Measurements from ENCODE around the gene IYD.

DNA sequence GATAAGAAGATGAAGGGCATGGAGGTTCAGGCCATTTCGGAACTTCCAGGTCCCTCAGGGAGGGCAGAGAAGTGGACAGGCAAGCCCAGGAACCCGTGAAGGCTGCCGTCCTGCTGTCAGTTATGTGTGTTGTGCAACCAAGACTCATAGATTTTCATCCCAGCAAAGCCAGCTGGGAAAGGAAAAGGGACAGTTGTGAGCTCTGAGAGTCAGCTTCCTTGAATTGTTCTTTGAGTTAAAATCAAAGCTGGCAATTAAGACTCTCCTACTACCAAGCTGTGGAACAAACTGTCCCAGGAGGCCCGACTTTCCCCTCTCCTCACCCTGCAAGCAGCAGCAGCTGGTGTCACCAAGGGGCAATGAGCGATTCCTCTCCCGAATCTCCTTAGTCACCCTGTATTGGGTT, 46.3 kb upstream of the IYD start:
- TF ChIP-seq, protein P1, sequence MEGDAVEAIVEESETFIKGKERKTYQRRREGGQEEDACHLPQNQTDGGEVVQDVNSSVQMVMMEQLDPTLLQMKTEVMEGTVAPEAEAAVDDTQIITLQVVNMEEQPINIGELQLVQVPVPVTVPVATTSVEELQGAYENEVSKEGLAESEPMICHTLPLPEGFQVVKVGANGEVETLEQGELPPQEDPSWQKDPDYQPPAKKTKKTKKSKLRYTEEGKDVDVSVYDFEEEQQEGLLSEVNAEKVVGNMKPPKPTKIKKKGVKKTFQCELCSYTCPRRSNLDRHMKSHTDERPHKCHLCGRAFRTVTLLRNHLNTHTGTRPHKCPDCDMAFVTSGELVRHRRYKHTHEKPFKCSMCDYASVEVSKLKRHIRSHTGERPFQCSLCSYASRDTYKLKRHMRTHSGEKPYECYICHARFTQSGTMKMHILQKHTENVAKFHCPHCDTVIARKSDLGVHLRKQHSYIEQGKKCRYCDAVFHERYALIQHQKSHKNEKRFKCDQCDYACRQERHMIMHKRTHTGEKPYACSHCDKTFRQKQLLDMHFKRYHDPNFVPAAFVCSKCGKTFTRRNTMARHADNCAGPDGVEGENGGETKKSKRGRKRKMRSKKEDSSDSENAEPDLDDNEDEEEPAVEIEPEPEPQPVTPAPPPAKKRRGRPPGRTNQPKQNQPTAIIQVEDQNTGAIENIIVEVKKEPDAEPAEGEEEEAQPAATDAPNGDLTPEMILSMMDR (IDR thresholded peaks at IDR 0.05): no peak
- TF ChIP-seq CHD2 (IDR thresholded peaks at IDR 0.05; ENCODE audit: low read length, partially characterized antibody): no peak
- TF ChIP-seq, protein P2, sequence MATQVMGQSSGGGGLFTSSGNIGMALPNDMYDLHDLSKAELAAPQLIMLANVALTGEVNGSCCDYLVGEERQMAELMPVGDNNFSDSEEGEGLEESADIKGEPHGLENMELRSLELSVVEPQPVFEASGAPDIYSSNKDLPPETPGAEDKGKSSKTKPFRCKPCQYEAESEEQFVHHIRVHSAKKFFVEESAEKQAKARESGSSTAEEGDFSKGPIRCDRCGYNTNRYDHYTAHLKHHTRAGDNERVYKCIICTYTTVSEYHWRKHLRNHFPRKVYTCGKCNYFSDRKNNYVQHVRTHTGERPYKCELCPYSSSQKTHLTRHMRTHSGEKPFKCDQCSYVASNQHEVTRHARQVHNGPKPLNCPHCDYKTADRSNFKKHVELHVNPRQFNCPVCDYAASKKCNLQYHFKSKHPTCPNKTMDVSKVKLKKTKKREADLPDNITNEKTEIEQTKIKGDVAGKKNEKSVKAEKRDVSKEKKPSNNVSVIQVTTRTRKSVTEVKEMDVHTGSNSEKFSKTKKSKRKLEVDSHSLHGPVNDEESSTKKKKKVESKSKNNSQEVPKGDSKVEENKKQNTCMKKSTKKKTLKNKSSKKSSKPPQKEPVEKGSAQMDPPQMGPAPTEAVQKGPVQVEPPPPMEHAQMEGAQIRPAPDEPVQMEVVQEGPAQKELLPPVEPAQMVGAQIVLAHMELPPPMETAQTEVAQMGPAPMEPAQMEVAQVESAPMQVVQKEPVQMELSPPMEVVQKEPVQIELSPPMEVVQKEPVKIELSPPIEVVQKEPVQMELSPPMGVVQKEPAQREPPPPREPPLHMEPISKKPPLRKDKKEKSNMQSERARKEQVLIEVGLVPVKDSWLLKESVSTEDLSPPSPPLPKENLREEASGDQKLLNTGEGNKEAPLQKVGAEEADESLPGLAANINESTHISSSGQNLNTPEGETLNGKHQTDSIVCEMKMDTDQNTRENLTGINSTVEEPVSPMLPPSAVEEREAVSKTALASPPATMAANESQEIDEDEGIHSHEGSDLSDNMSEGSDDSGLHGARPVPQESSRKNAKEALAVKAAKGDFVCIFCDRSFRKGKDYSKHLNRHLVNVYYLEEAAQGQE (IDR thresholded peaks at IDR 0.05; ENCODE audit: low read depth, low read length): no peak
- TF ChIP-seq FOXM1 (IDR thresholded peaks at IDR 0.05; ENCODE audit: low read depth): no peak
- TF ChIP-seq, protein P3, sequence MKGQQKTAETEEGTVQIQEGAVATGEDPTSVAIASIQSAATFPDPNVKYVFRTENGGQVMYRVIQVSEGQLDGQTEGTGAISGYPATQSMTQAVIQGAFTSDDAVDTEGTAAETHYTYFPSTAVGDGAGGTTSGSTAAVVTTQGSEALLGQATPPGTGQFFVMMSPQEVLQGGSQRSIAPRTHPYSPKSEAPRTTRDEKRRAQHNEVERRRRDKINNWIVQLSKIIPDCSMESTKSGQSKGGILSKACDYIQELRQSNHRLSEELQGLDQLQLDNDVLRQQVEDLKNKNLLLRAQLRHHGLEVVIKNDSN (IDR thresholded peaks at IDR 0.05; ENCODE audit: borderline replicate concordance, low read depth): no peak
- no peak for TF ChIP-seq EP300 (IDR thresholded peaks at IDR 0.05; ENCODE audit: borderline replicate concordance in 1 of 2, low read depth in 1 of 2, low read length in 1 of 2)
- TF ChIP-seq TCF12 (IDR thresholded peaks at IDR 0.05): no peak
